ENCODE measurements around the gene ABLIM1. TPM values are rescaled to one million over a fixed set of nuclear protein-coding genes. Genes with fewer than 3 reads are reported as not detected.

Gene ABLIM1
- total RNA-seq, 4 donors from 2014 or later = 152 to 373 (median 209) TPM

- H3K4me1 ChIP-seq = peaks cover 0 to 61% (median 27%) of the 10 kb centered on the region in 4 donors
- H3K4me3 ChIP-seq = peak overlapping the region; percentile 34 to 76 (median 57)
- H3K27ac ChIP-seq = peak overlapping the region in 3 of 4 donors; percentile 34 to 84 (median 71)
- 42 to 44% methylated on average over 9 of the region's 9 CpGs for WGBS, 2 donors
- no peak for DNase-seq (ENCODE audit: low spot score in 2 of 2)
- no peaks in the 10 kb centered on the region for H3K9me3 ChIP-seq
- H3K36me3 ChIP-seq = no peaks in the 10 kb centered on the region
- no peaks in the 10 kb centered on the region for H3K27me3 ChIP-seq
- TF ChIP-seq EP300 (IDR thresholded peaks at IDR 0.05) (no peak), CTCF (IDR thresholded peaks at IDR 0.05) (no peak), POLR2A (IDR thresholded peaks at IDR 0.05) (no peak)
Measured at GRCh38 chr10:114631090-114631665, 26.9 kb downstream of the ABLIM1 start.

- TF ChIP-seq POLR2A (IDR thresholded peaks at IDR 0.05) (no peak), EP300 (IDR thresholded peaks at IDR 0.05) (no peak), CTCF (IDR thresholded peaks at IDR 0.05) (no peak)
- Histone ChIP-seq H3K27me3 (no peaks in the 10 kb centered on the region), H3K9me3 (peaks cover 0 to 3% (median 0%) of the 10 kb centered on the region in 4 donors), H3K4me3 (peak overlapping the region in 1 of 4 donors; percentile 76), H3K4me1 (peaks cover 0 to 53% (median 22%) of the 10 kb centered on the region in 4 donors), H3K27ac (peak overlapping the region in 2 of 4 donors; percentile 71 to 84), H3K36me3 (no peaks in the 10 kb centered on the region)
- 73 to 82% methylated on average over 4 of the region's 4 CpGs for WGBS, 2 donors
- no peak for DNase-seq (ENCODE audit: low spot score in 2 of 2)
Measured at GRCh38 chr10:114629824-114630730, 28.0 kb downstream of the ABLIM1 start.

- Histone ChIP-seq H3K27ac (peak overlapping the region in 2 of 4 donors; percentile 26 to 84), H3K36me3 (no peaks in the 10 kb centered on the region), H3K4me3 (no peak overlapping the region), H3K27me3 (no peaks in the 10 kb centered on the region), H3K4me1 (peaks cover 0 to 46% (median 16%) of the 10 kb centered on the region in 4 donors), H3K9me3 (peaks cover 0 to 11% (median 0%) of the 10 kb centered on the region in 4 donors)
- DNase-seq (ENCODE audit: low spot score in 2 of 2) = no peak
- 75 to 80% methylated on average over 9 of the region's 9 CpGs for WGBS, 2 donors
- TF ChIP-seq POLR2A (IDR thresholded peaks at IDR 0.05) (no peak), CTCF (IDR thresholded peaks at IDR 0.05) (no peak), EP300 (IDR thresholded peaks at IDR 0.05) (no peak)
Measured at GRCh38 chr10:114629083-114629823, 28.8 kb downstream of the ABLIM1 start.

GRCh38 chr10:114628106-114628505, 30.0 kb downstream of the ABLIM1 start:
- peaks cover 0 to 48% (median 12%) of the 10 kb centered on the region in 4 donors for H3K4me1 ChIP-seq

More at GRCh38 chr10:114628106-114628505, 30.0 kb downstream of the ABLIM1 start:
- H3K4me3 ChIP-seq = no peak overlapping the region
- no peaks in the 10 kb centered on the region for H3K27me3 ChIP-seq
- no peak overlapping the region for H3K27ac ChIP-seq
- WGBS, 2 donors = 82 to 85% methylated on average over 3 of the region's 3 CpGs
- peaks cover 0 to 14% (median 0%) of the 10 kb centered on the region in 4 donors for H3K9me3 ChIP-seq
- TF ChIP-seq CTCF (IDR thresholded peaks at IDR 0.05) = no peak
- TF ChIP-seq EP300 (IDR thresholded peaks at IDR 0.05) = no peak
- no peak for TF ChIP-seq POLR2A (IDR thresholded peaks at IDR 0.05)
- H3K36me3 ChIP-seq = no peaks in the 10 kb centered on the region
- DNase-seq (ENCODE audit: low spot score in 2 of 2) = no peak
